Measurements from ENCODE around the gene AZIN2. TPM values are rescaled to one million over a fixed set of nuclear protein-coding genes. Genes with fewer than 3 reads are reported as not detected.

Gene AZIN2
- total and polyA plus RNA-seq, 2 of the 13 experiments (the other 11 are each of a cell fraction or from before 2014, with no cell fraction given) = 1.7 to 3.5 TPM

- POLR2A ChIA-PET = no interaction called here
- WGBS (ENCODE audit: low lambda C conversion rate) = 84% methylated on average over 4 of the region's 5 CpGs
- intact Hi-C loops (cut with micrococcal nuclease; ENCODE audit: unreplicated experiment) = no loop called here
- TF ChIP-seq NR2C2 (CRISPR knock-in tag; IDR thresholded peaks at IDR 0.05; ENCODE audit: borderline replicate concordance) = no peak
- no peak for TF ChIP-seq CREB1 (IDR thresholded peaks at IDR 0.05)
- TF ChIP-seq CREB1 (CRISPR knock-in tag; IDR thresholded peaks at IDR 0.05) = no peak
- TF ChIP-seq ZNF558 (CRISPR knock-in tag; IDR thresholded peaks at IDR 0.05; ENCODE audit: borderline replicate concordance) = no peak
- TF ChIP-seq ARID4A (CRISPR knock-in tag; IDR thresholded peaks at IDR 0.05; ENCODE audit: borderline replicate concordance) = no peak
- no peak for TF ChIP-seq ZNF576 (CRISPR knock-in tag; IDR thresholded peaks at IDR 0.05)
- TF ChIP-seq ZNF225 (CRISPR knock-in tag; IDR thresholded peaks at IDR 0.05) = no peak
- TF ChIP-seq ZFP36 (IDR thresholded peaks at IDR 0.05; ENCODE audit: borderline replicate concordance, low read depth, low read length, partially characterized antibody) = no peak
- TF ChIP-seq MIER2 (CRISPR knock-in tag; IDR thresholded peaks at IDR 0.05) = no peak
- no peak for TF ChIP-seq GRHL1 (CRISPR knock-in tag; conservative IDR thresholded peaks at IDR 0.05)
- no peak for TF ChIP-seq HNF1B (CRISPR knock-in tag; IDR thresholded peaks at IDR 0.05)
- no peak for TF ChIP-seq ATM (IDR thresholded peaks at IDR 0.05; ENCODE audit: borderline replicate concordance)
- TF ChIP-seq ZNF598 (CRISPR knock-in tag; IDR thresholded peaks at IDR 0.05; ENCODE audit: borderline replicate concordance) = no peak
- no peak for TF ChIP-seq MTF2 (CRISPR knock-in tag; IDR thresholded peaks at IDR 0.05; ENCODE audit: borderline replicate concordance)
- TF ChIP-seq ZNF616 (CRISPR knock-in tag; IDR thresholded peaks at IDR 0.05; ENCODE audit: low read depth) = no peak
- no peak for TF ChIP-seq HOXD1 (CRISPR knock-in tag; IDR thresholded peaks at IDR 0.05)
- TF ChIP-seq ZFP62 (CRISPR knock-in tag; IDR thresholded peaks at IDR 0.05) = no peak
Measured at GRCh38 chr1:33093004-33093403, 12.1 kb downstream of the AZIN2 start.

More at GRCh38 chr1:33093004-33093403, 12.1 kb downstream of the AZIN2 start:
- FAIRE-seq = no peak
- CTCF ChIA-PET (ENCODE audit: low intra/inter-chr PET ratio, low total read pairs) = no interaction called here
- ATAC-seq = peak; percentile 75
- Histone ChIP-seq H3K4me2 (ENCODE audit: low read depth, low read length) (no peak overlapping the region), H3K79me2 (ENCODE audit: insufficient read depth, low read length) (no peaks in the 10 kb centered on the region), H3K4me3 (replicated peaks in 1 of 3; ENCODE audit: insufficient read depth in 1 of 3, low read depth in 2 of 3, low read length in 3 of 3) (no peak overlapping the region), H3K27ac (ENCODE audit: extremely low read length, insufficient read depth, low read length) (no peak overlapping the region), H3K36me3 (replicated peaks in 1 of 2; ENCODE audit: control insufficient read depth in 1 of 2, insufficient read depth in 2 of 2, low read length in 2 of 2) (peaks cover 0 to 2% of the 10 kb centered on the region in 2 experiments; a peak in 1 of 5 replicates), H3K9ac (ENCODE audit: insufficient read depth, low read depth, low read length) (no peak overlapping the region), H3K9me3 (ENCODE audit: low read length) (no peaks in the 10 kb centered on the region), H2AFZ (ENCODE audit: low read length) (no peak overlapping the region), H4K20me1 (ENCODE audit: insufficient read depth, low read length) (no peaks in the 10 kb centered on the region), H3K4me1 (ENCODE audit: insufficient read depth, low read length) (no peaks in the 10 kb centered on the region), H3K27me3 (ENCODE audit: control insufficient read depth in 1 of 2, insufficient read depth in 2 of 2, low read length in 2 of 2) (no peaks in the 10 kb centered on the region; a peak in 1 of 5 replicates)
- in situ Hi-C loops (cut with HindIII; ENCODE audit: extremely low pct_ligation_motif_present, low pct_unique_long_range_greater_than_20kb) = no loop called here
- no TSS peak for BruUV-seq (replicated peaks)
- DNase-seq (ENCODE audit: low spot score) = no peak

Measured in HepG2 (cell line).